ENCODE measurements around the gene HHAT.

Gene HHAT

DNA sequence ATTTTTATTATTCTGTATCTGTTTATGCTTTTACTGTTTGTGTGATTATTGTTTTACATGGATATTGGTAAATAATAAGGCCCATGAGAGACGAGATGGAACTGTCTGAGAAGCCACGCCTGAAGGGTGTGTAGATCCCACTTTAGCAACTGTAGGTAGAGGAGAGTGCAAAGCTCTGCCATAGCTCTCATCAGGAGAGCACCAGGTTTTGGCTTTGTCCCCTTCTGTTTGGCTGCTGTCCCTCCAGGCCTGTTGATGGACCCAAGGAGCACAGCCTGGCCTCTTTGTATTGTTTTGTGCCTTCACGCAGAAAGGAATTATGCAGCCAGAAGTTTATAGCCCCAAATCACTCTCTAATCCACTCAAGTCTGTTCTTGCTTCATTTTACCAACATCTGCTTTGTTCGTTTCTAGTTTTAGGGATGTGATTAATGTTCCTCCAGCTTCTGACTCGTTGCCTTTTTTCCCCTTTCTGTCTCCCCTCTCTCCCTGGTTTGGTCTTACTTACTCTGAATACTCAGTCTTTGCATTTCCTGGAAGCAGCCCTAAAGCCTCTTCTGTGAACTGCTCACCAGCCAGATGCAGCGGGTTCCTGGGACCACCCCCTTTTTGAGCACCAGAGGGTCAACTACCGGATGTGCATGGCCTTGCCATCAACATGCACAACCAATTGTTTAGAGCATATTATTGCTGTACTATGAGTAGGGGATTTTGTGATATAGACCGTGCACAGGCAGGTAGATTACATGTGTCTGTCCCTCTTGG, 127.3 kb downstream of the HHAT start:
- no peak overlapping the region for H3K27ac ChIP-seq
- TF ChIP-seq CTCF (conservative IDR thresholded peaks at IDR 0.05) (no peak), ZFX (IDR thresholded peaks at IDR 0.05) (no peak)

DNA sequence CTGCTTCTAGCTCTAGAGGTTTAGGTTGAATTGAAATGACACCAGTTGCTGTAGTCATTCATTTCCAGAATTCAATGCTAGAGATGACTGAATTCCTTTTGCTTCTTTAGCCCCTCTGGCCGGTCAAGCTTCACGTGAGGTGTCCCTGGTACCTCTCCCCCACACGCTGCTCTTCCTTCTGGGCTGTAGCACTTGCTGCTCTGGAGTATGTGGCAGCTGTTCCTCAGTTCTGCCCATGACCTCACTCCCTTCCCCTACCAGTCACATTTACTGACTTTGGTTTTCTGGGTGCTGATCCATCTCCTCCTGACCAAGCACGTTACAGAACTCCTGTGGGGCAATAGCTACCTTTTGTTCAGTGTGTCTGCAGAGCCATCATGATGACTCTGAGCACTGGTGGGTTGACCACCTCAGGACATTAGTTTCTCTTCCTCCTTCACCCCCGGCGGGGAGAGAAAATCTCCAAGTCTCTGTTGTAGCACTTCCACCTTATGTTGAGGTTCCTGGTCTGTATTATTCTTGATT, 128.1 kb downstream of the HHAT start:
- no peak for TF ChIP-seq ZFX (IDR thresholded peaks at IDR 0.05)
- TF ChIP-seq CTCF (conservative IDR thresholded peaks at IDR 0.05), result no peak
- H3K27ac ChIP-seq, result no peak overlapping the region

GRCh38 chr1:210457568-210457967, 128.9 kb downstream of the HHAT start:
- H3K27ac ChIP-seq, result no peak overlapping the region
- TF ChIP-seq ZFX (IDR thresholded peaks at IDR 0.05), result no peak
- no peak for TF ChIP-seq CTCF (conservative IDR thresholded peaks at IDR 0.05)

- TF ChIP-seq CTCF (conservative IDR thresholded peaks at IDR 0.05) (no peak), ZFX (IDR thresholded peaks at IDR 0.05) (no peak)
- H3K27ac ChIP-seq, result no peak overlapping the region
Measured at GRCh38 chr1:210464519-210465039, 135.9 kb downstream of the HHAT start.

DNA sequence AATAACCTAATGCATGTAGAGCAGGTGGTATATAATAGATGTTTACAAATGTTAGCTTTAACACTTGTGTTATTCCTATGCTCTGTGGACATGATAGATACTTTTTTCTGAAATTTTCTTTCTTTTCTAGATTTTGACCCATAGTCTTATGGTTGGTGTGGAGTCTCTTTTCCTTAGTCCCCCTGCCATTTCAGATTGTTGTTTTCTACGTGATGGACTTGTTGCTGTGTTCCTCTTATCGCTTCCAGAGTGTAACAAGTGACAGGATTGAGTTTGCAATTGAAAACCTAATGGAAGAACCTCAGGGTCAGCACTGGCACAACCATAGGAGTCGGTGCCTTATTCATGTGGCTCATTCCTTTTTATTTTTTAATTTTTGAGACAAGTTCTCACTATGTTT, 136.4 kb downstream of the HHAT start:
- H3K27ac ChIP-seq, result no peak overlapping the region
- no peak for TF ChIP-seq CTCF (conservative IDR thresholded peaks at IDR 0.05)
- no peak for TF ChIP-seq ZFX (IDR thresholded peaks at IDR 0.05)

DNA sequence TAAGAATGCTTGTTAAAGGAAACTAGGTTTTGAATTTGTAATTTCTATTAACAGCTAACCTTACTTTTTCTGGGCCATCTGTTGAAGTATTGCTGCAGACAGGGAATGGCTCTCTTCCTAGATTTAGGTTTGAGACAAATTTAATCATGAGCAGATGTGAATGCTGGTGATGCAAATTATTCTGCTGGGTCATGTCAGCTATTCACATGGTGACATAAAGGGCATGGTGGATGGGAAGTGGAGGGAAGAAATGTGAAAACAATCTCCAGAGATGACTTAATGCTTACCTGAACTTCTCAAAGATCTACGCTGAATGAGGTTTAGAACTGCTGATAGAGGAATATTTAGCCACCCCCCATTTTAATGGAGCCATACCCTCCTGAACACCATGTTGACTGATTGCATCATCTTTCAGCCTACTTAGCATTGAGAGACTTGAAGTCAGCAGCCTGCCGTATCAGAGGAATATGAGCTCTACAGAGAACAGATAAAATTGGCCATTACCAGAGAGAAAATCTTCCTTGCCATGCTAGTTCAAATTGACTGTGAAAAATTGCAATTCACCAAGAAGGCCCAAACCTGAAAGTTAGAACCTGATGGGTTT, 138.8 kb downstream of the HHAT start:
- no peak for TF ChIP-seq ZFX (IDR thresholded peaks at IDR 0.05)
- TF ChIP-seq CTCF (conservative IDR thresholded peaks at IDR 0.05), result no peak

DNA sequence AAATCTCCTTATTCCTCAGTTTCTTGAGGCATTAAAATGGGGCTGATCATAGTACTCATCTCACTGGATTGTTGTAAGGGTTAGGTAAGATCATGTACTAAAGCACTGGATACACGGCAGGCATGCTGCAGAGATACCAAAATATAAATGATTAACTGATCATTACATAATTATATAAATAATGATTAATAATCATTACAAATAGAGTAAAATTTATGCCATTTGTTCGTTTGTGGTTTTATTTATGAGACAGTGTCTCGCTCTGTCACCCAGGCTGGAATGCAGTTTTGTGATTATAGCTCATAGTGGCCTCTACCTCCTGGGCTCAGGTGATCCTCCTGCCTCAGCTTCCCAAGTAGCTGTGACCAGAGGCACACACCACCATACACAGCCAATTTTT, 140.7 kb downstream of the HHAT start:
- H3K27ac ChIP-seq, result no peak overlapping the region
- TF ChIP-seq CTCF (conservative IDR thresholded peaks at IDR 0.05) (no peak), ZFX (IDR thresholded peaks at IDR 0.05) (no peak)

More for the DNA sequence above, 138.8 kb downstream of the HHAT start:
- no peak overlapping the region for H3K27ac ChIP-seq
